H1 (cell line): ENCODE results near the gene BARHL1. TPM values are rescaled to one million over a fixed set of nuclear protein-coding genes. Genes with fewer than 3 reads are reported as not detected.

Experiments
- CTCF ChIA-PET: fragments of 300-600 bp; sonication (Branson Sonifier 250); formaldehyde crosslinking; loops from one replicate; lab custom pipeline; 2021; ENCODE audit not compliant: partially characterized antibody; lab: Charles Lee
- POLR2A ChIA-PET: fragments of 300-600 bp; sonication (Branson Sonifier 250); formaldehyde crosslinking; loops from one replicate; lab custom pipeline; 2021; ENCODE audit warnings: inconsistent platforms; ENCODE audit not compliant: partially characterized antibody; lab: Charles Lee
- DNase-seq, 2 experiments: peaks; one replicate each; pipeline versions ENCODE4 v3.0.0 to v3.0.0-alpha.2; 2010 to 2022; ENCODE audit warnings: low spot score in 2 of 2, low read depth in 1 of 2, mixed read lengths in 1 of 2
- FAIRE-seq: peaks from 2 replicates; lab custom pipeline; 2011; peaks lifted over from hg19 to GRCh38; lab: Jason Lieb, UNC
- H2AFZ ChIP-seq: 2 replicates; pipeline ENCODE4 v1.8.1; 2012; ENCODE audit warnings: low read length, inconsistent platforms
- H2AK5ac ChIP-seq: 2 replicates; pipeline ENCODE4 v1.6.1; 2013; ENCODE audit warnings: low read depth, low read length
- H2BK120ac ChIP-seq: replicated peaks from 2 replicates; pipeline ENCODE3; 2013; ENCODE audit warnings: low read depth, low read length, inconsistent platforms
- H2BK12ac ChIP-seq: 2 replicates; pipeline ENCODE4 v1.6.1; 2013; ENCODE audit warnings: low read depth, low read length
- H2BK15ac ChIP-seq: 2 replicates; pipeline ENCODE4 v1.6.1; 2013; ENCODE audit warnings: low read length
- H2BK20ac ChIP-seq: 2 replicates; pipeline ENCODE4 v1.6.1; 2013; ENCODE audit warnings: low read length
- H2BK5ac ChIP-seq: 2 replicates; pipeline ENCODE4 v1.6.1; 2013; ENCODE audit warnings: low read depth, low read length
- H3K14ac ChIP-seq: 2 replicates; pipeline ENCODE4 v1.6.1; 2013; ENCODE audit warnings: inconsistent platforms; ENCODE audit not compliant: insufficient read length
- H3K18ac ChIP-seq: 2 replicates; pipeline ENCODE4 v1.6.1; 2013; ENCODE audit warnings: low read length; ENCODE audit errors: extremely low read depth
- H3K23ac ChIP-seq: 2 replicates; pipeline ENCODE4 v1.6.1; 2013; ENCODE audit warnings: inconsistent platforms; ENCODE audit not compliant: insufficient read length
- H3K23me2 ChIP-seq: 2 replicates; pipeline ENCODE4 v1.6.1; 2013; ENCODE audit warnings: low read depth, low read length
- H3K27ac ChIP-seq: 2 replicates; pipeline ENCODE4 v1.6.1; 2011; ENCODE audit warnings: low read depth, low read length, inconsistent platforms
- H3K27me3 ChIP-seq, 4 experiments: replicated peaks in 1 of 4; 1 replicate in 1 of 4; 2 replicates in 3 of 4; pipeline versions ENCODE4 v1.6.1 to v1.8.1; 2011 to 2013; ENCODE audit warnings: low read length in 3 of 4, mild to moderate bottlenecking in 3 of 4, inconsistent platforms in 2 of 4, mixed read lengths in 2 of 4, moderate library complexity in 1 of 4; ENCODE audit not compliant: control insufficient read depth in 3 of 4, insufficient read depth in 3 of 4; ENCODE audit errors: extremely low read depth in 1 of 4
- H3K36me3 ChIP-seq, 4 experiments: 2 replicates each; pipeline versions ENCODE4 v1.6.1 to v1.8.1; 2011 to 2013; ENCODE audit warnings: mild to moderate bottlenecking in 4 of 4, low read length in 3 of 4, moderate library complexity in 2 of 4, control low read depth in 1 of 4, inconsistent platforms in 1 of 4; ENCODE audit not compliant: insufficient read depth in 4 of 4, control insufficient read depth in 2 of 4
- H3K4ac ChIP-seq: replicated peaks from 2 replicates; pipeline ENCODE3; 2013; ENCODE audit warnings: low read length, low read depth, mixed read lengths, inconsistent platforms; ENCODE audit not compliant: insufficient read length
- H3K4me1 ChIP-seq, 4 experiments: replicated peaks in 1 of 4; 1 replicate in 1 of 4; 2 replicates in 3 of 4; pipeline versions ENCODE4 v1.6.1 to v1.8.1; 2011 to 2013; ENCODE audit warnings: low read length in 3 of 4, inconsistent platforms in 2 of 4, mixed read lengths in 1 of 4; ENCODE audit not compliant: insufficient read depth in 4 of 4, control insufficient read depth in 3 of 4
- H3K4me2 ChIP-seq, 2 experiments: 2 replicates each; pipeline versions ENCODE4 v1.6.1 to v1.8.1; 2011 to 2013; ENCODE audit warnings: low read depth in 2 of 2, low read length in 2 of 2, control low read depth in 1 of 2, inconsistent platforms in 1 of 2, mild to moderate bottlenecking in 1 of 2; ENCODE audit not compliant: insufficient read depth in 1 of 2
- H3K4me3 ChIP-seq, 4 experiments: fragments of 200-600, 300-600 bp in 1 of 4; sonication (generic), shearing (Covaris generic), sonication (Bioruptor Twin) in 1 of 4; 2 replicates each; pipeline versions ENCODE4 v1.5.1 to v1.8.1; 2011 to 2016; ENCODE audit warnings: low read length in 4 of 4, low read depth in 3 of 4, control low read depth in 2 of 4, inconsistent platforms in 2 of 4, mild to moderate bottlenecking in 2 of 4, mixed read lengths in 1 of 4, moderate library complexity in 1 of 4; ENCODE audit not compliant: insufficient read depth in 2 of 4; ENCODE audit errors: extremely low read depth in 1 of 4
- H3K56ac ChIP-seq: replicated peaks from 2 replicates; pipeline ENCODE3; 2013; ENCODE audit warnings: low read depth, mild to moderate bottlenecking, mixed read lengths, low read length, inconsistent platforms; ENCODE audit not compliant: insufficient read length
- H3K79me1 ChIP-seq: 2 replicates; pipeline ENCODE4 v1.6.1; 2013; ENCODE audit warnings: low read depth, low read length, control low read depth
- H3K79me2 ChIP-seq, 2 experiments: 2 replicates each; pipeline versions ENCODE4 v1.6.1 to v1.8.1; 2012 to 2013; ENCODE audit warnings: low read length in 2 of 2, mild to moderate bottlenecking in 2 of 2, inconsistent platforms in 1 of 2; ENCODE audit not compliant: insufficient read depth in 2 of 2, control insufficient read depth in 1 of 2
- H3K9ac ChIP-seq, 4 experiments: replicated peaks in 1 of 4; 1 replicate in 1 of 4; 2 replicates in 3 of 4; pipeline versions ENCODE4 v1.6.1 to v1.8.1; 2011 to 2013; ENCODE audit warnings: low read depth in 3 of 4, low read length in 3 of 4, control low read depth in 2 of 4, mild to moderate bottlenecking in 2 of 4, moderate library complexity in 2 of 4, inconsistent platforms in 1 of 4; ENCODE audit errors: extremely low read depth in 1 of 4
- H3K9me3 ChIP-seq, 2 experiments: 2 replicates each; pipeline versions ENCODE4 v1.6.1 to v1.8.1; 2012 to 2013; ENCODE audit warnings: mild to moderate bottlenecking in 2 of 2, moderate library complexity in 2 of 2, control low read depth in 1 of 2, inconsistent platforms in 1 of 2, low read depth in 1 of 2, low read length in 1 of 2, mixed read lengths in 1 of 2; ENCODE audit not compliant: insufficient read depth in 2 of 2
- H4K20me1 ChIP-seq, 2 experiments: replicated peaks in 1 of 2; 2 replicates each; pipeline versions ENCODE3 to v1.8.1; 2011 to 2013; ENCODE audit warnings: inconsistent platforms in 2 of 2, low read length in 2 of 2, mild to moderate bottlenecking in 1 of 2; ENCODE audit not compliant: insufficient read depth in 2 of 2, control insufficient read depth in 1 of 2
- H4K5ac ChIP-seq: 2 replicates; pipeline ENCODE4 v1.6.1; 2013; ENCODE audit warnings: low read length, low read depth, mixed read lengths, inconsistent platforms; ENCODE audit not compliant: insufficient read length
- H4K8ac ChIP-seq: 2 replicates; pipeline ENCODE4 v1.8.0; 2013; ENCODE audit warnings: mild to moderate bottlenecking, moderate library complexity, low read length, inconsistent platforms; ENCODE audit not compliant: insufficient read depth; ENCODE audit errors: extremely low read depth
- H4K91ac ChIP-seq: replicated peaks from 2 replicates; pipeline ENCODE3; 2013; ENCODE audit warnings: low read length, mixed read lengths, inconsistent platforms; ENCODE audit not compliant: insufficient read length
- ATF2 ChIP-seq: IDR thresholded peaks from 2 replicates; pipeline ENCODE4 v1.6.1; 2012; ENCODE audit warnings: low read length, inconsistent platforms
- GABPA ChIP-seq: IDR thresholded peaks from 2 replicates; pipeline ENCODE4 v1.6.1; 2011; ENCODE audit warnings: mild to moderate bottlenecking, low read length, moderate library complexity, borderline replicate concordance; ENCODE audit not compliant: insufficient read depth
- HDAC2 ChIP-seq, 2 experiments: fragments of 300-600 bp in 1 of 2; sonication (generic) in 1 of 2; IDR thresholded peaks; 2 replicates each; pipeline ENCODE4 v1.6.1; 2011 to 2012; ENCODE audit warnings: low read depth in 2 of 2, low read length in 2 of 2, mild to moderate bottlenecking in 2 of 2, moderate library complexity in 2 of 2, borderline replicate concordance in 1 of 2, inconsistent platforms in 1 of 2
- RAD21 ChIP-seq, 2 experiments: IDR thresholded peaks in 1 of 2; conservative IDR thresholded peaks in 1 of 2; 2 replicates each; pipeline ENCODE4 v1.6.1; 2011; ENCODE audit warnings: low read depth in 2 of 2, low read length in 2 of 2, improper control_type of control experiment in 1 of 2, inconsistent platforms in 1 of 2, mild to moderate bottlenecking in 1 of 2, moderate library complexity in 1 of 2
- SP1 ChIP-seq: IDR thresholded peaks from 2 replicates; pipeline ENCODE4 v1.6.1; 2011; ENCODE audit warnings: low read depth, low read length
- SP2 ChIP-seq: IDR thresholded peaks from 2 replicates; pipeline ENCODE4 v1.6.1; 2012; ENCODE audit warnings: mild to moderate bottlenecking, low read length, inconsistent platforms
- TAF1 ChIP-seq: IDR thresholded peaks from 2 replicates; pipeline ENCODE4 v1.6.1; 2011; ENCODE audit warnings: mild to moderate bottlenecking, low read depth, low read length
- TBP ChIP-seq: IDR thresholded peaks from 2 replicates; pipeline ENCODE4 v1.6.1; 2011; ENCODE audit warnings: low read depth, low read length, improper control_type of control experiment
- WGBS, 2 experiments: shearing (Covaris generic) in 1 of 2; methylation state at CpG; one replicate each; pipeline versions ENCODE4 v1.1.6 to v1.1.7; 2013 to 2015; ENCODE audit warnings: low lambda C conversion rate in 2 of 2, mixed read lengths in 2 of 2, inconsistent platforms in 1 of 2, low coverage in 1 of 2, missing lambda C conversion rate in 1 of 2; ENCODE audit not compliant: insufficient replicate concordance in 2 of 2, insufficient coverage in 1 of 2, insufficient read length in 1 of 2; ENCODE audit errors: extremely low coverage in 1 of 2, missing lambda C conversion rate in 1 of 2; 5-methylcytosine and 5-hydroxymethylcytosine counted together
- polyA plus RNA-seq, 7 experiments: library from polyadenylated mRNA; depleted of rRNA in 3 of 7; stranded (reverse) in 5 of 7; unstranded in 2 of 7; fragments of >200 nt in 5 of 7; fragments of 200-250 nt in 2 of 7; gene quantifications; 1 replicate in 5 of 7; 2 replicates in 1 of 7; 4 replicates in 1 of 7; pipeline versions ENCODE4 v1.2.1 to v1.2.3, GENCODE V29; 2011 to 2013; ENCODE audit warnings: missing spikeins in 2 of 7, mixed read lengths in 2 of 7
- total RNA-seq: library from RNA; stranded (reverse); fragmentation: NEBNext Ultra II Directional; extraction: Animal tissue kit (Norgen Biotek cat#: 25700); gene quantifications from 2 replicates; pipeline ENCODE4 v1.2.1, GENCODE V29; 2021

BARHL1 gene
- total and polyA plus RNA-seq, 2 of the 8 experiments (the other 6 are each of a cell fraction or from before 2014, with no cell fraction given) = not detected

GRCh38 chr9:132591244-132591643, 8.8 kb downstream of the BARHL1 start:
- ChIA-PET POLR2A (interaction anchor here (0.6 to 2.5 kb wide), 6 partner anchors 12 to 127 kb away, joined by 3 to 10 read pairs (median 3); partner anchors contain the start of genes DDX31 and GTF3C4), CTCF (interaction anchor here (0.7 to 1.3 kb wide), 4 partner anchors 14 to 59 kb away, joined by 3 read pairs; no protein-coding TSS in a partner anchor)
- H3K4ac ChIP-seq = no peak overlapping the region
- H3K27ac ChIP-seq = no peak overlapping the region; the same call in 1 of the 2 replicates
- peak overlapping the region in 1 of 4 experiments; percentile 29; a peak in 1 of 7 replicates for H3K9ac ChIP-seq
- H3K79me1 ChIP-seq = no peaks in the 10 kb centered on the region
- no peak overlapping the region for H2BK120ac ChIP-seq
- peak overlapping the region; percentile 99 for H3K18ac ChIP-seq
- H2BK5ac ChIP-seq = no peak overlapping the region; the same call in 1 of the 2 replicates
- H3K9me3 ChIP-seq = no peaks in the 10 kb centered on the region
- WGBS, 2 experiments = 3% methylated on average over 5 of the region's 6 CpGs; no CpG with 5 or more reads in 1 of the 2 experiments
- H3K4me2 ChIP-seq = peak overlapping the region; percentile 86 to 89
- 0 out of 2 replicates have a peak overlapping the region, but pooled peaks have one; percentile 77 for H2BK12ac ChIP-seq
- FAIRE-seq (peak; percentile 50), DNase-seq (no peak)
- H2AK5ac ChIP-seq = no peak overlapping the region
- H3K23me2 ChIP-seq = peaks cover 17% of the 10 kb centered on the region
- H4K91ac ChIP-seq = peak overlapping the region; percentile 83
- H2AFZ ChIP-seq = no peak overlapping the region
- H3K4me1 ChIP-seq = peaks cover 3 to 55% (median 31%) of the 10 kb centered on the region in 4 experiments
- no peak overlapping the region for H3K14ac ChIP-seq
- H3K56ac ChIP-seq = no peak overlapping the region
- H2BK20ac ChIP-seq = no peak overlapping the region
- H3K79me2 ChIP-seq = no peaks in the 10 kb centered on the region
- TF ChIP-seq TBP (no peak), RAD21 (IDR thresholded peaks at IDR 0.05 in 1 of 2, conservative IDR thresholded peaks at IDR 0.05 in 1 of 2; ENCODE audit: low read depth in 2 of 2, low read length in 2 of 2) (no peak), ATF2 (no peak), SP1 (0 out of 2 replicates have a peak, but pooled peaks have one; percentile 19), TAF1 (no peak), SP2 (no peak), HDAC2 (IDR thresholded peaks at IDR 0.05; ENCODE audit: borderline replicate concordance in 1 of 2, low read depth in 2 of 2, low read length in 2 of 2) (peak in 1 of 2 experiments; percentile 3; a peak in 1 of 4 replicates), GABPA (no peak)
- H3K36me3 ChIP-seq = peaks cover 0 to 4% (median 0%) of the 10 kb centered on the region in 4 experiments; a peak in 1 of 8 replicates
- peak overlapping the region; percentile 31 to 65 (median 45); a peak in 5 of 8 replicates for H3K4me3 ChIP-seq
- peaks cover 0 to 16% of the 10 kb centered on the region in 2 experiments for H4K20me1 ChIP-seq
- H4K5ac ChIP-seq = no peak overlapping the region
- no peak overlapping the region for H4K8ac ChIP-seq
- no peak overlapping the region for H2BK15ac ChIP-seq
- no peak overlapping the region for H3K23ac ChIP-seq
- H3K27me3 ChIP-seq = peaks cover 37 to 48% (median 45%) of the 10 kb centered on the region in 4 experiments
